SK-MEL-5 (cell line): Measurements from ENCODE around the gene PILRA. TPM values are rescaled to one million over a fixed set of nuclear protein-coding genes. Genes with fewer than 3 reads are reported as not detected.
A peak's percentile ranks its signal among the peaks of the same experiment; 100 is the strongest.

Experiments used
- DNase-seq: peaks from one replicate; pipeline ENCODE4 v3.0.0-alpha.2; 2016; ENCODE audit warnings: low read depth, low spot score
- in situ Hi-C: cut with HindIII; loops from 2 replicates; pipeline ENCODE4 v1.10.0; 2016; ENCODE audit warnings: low sequenced_read_pairs, high pct_unique_total_duplicates, low pct_unique_long_range_greater_than_20kb
- total RNA-seq: library from RNA; depleted of rRNA; stranded (reverse); fragments of >200 nt; shearing (Covaris generic); gene quantifications from 2 replicates; pipeline ENCODE4 v1.2.3, GENCODE V29; 2014

The PILRA gene
- total RNA-seq, 1 experiment from 2014 or later: not detected

- in situ Hi-C loops: no loop called here
- no peak for DNase-seq
Observed at GRCh38 chr7:100394077-100394476, 20.8 kb downstream of the PILRA start.

- no peak for DNase-seq
- in situ Hi-C loops: no loop called here
Observed at GRCh38 chr7:100396421-100396982, 23.2 kb downstream of the PILRA start.

- no peak for DNase-seq
- in situ Hi-C loops: no loop called here
Observed at GRCh38 chr7:100397315-100398081, 24.2 kb downstream of the PILRA start.

- no peak for DNase-seq
- in situ Hi-C loops: no loop called here
Observed at GRCh38 chr7:100398239-100398638, 25.0 kb downstream of the PILRA start.

- in situ Hi-C loops: no loop called here
- no peak for DNase-seq
Observed at GRCh38 chr7:100400041-100400440, 26.8 kb downstream of the PILRA start.

GRCh38 chr7:100400656-100401055, 27.4 kb downstream of the PILRA start:
- peak; percentile 42 for DNase-seq
- in situ Hi-C loops: no loop called here

- DNase-seq: no peak
- in situ Hi-C loops: no loop called here
Observed at GRCh38 chr7:100401811-100402210, 28.5 kb downstream of the PILRA start.

GRCh38 chr7:100402241-100402640, 29.0 kb downstream of the PILRA start:
- in situ Hi-C loops: no loop called here
- no peak for DNase-seq

GRCh38 chr7:100406767-100407166, 33.5 kb downstream of the PILRA start:
- in situ Hi-C loops: no loop called here

GRCh38 chr7:100407285-100408180, 34.2 kb downstream of the PILRA start:
- DNase-seq: peak; percentile 83
- in situ Hi-C loops: no loop called here

More at GRCh38 chr7:100406767-100407166, 33.5 kb downstream of the PILRA start:
- DNase-seq: no peak

- in situ Hi-C loops: no loop called here
- DNase-seq: no peak
Observed at GRCh38 chr7:100411101-100411500, 37.8 kb downstream of the PILRA start.

GRCh38 chr7:100413346-100413745, 40.1 kb downstream of the PILRA start:
- in situ Hi-C loops: no loop called here
- no peak for DNase-seq

GRCh38 chr7:100413889-100414288, 40.6 kb downstream of the PILRA start:
- no peak for DNase-seq
- in situ Hi-C loops: no loop called here

GRCh38 chr7:100415448-100415847, 42.2 kb downstream of the PILRA start:
- DNase-seq: no peak
- in situ Hi-C loops: no loop called here

GRCh38 chr7:100418930-100419659, 45.8 kb downstream of the PILRA start:
- in situ Hi-C loops: no loop called here
- DNase-seq: no peak

- in situ Hi-C loops: no loop called here
- DNase-seq: no peak
Observed at GRCh38 chr7:100419660-100420226, 46.5 kb downstream of the PILRA start.

- no peak for DNase-seq
- in situ Hi-C loops: no loop called here
Observed at GRCh38 chr7:100423315-100423714, 50.0 kb downstream of the PILRA start.
